GM12892 (cell line): ENCODE data around the gene KCTD17.

ENCODE experiments used
- POLR2A ChIP-seq: IDR thresholded peaks from 2 replicates; pipeline ENCODE4 v1.6.1; 2011; ENCODE audit warnings: low read depth, low read length, control low read depth
- POLR2AphosphoS5 ChIP-seq: IDR thresholded peaks from 2 replicates; pipeline ENCODE4 v1.6.1; 2011; ENCODE audit warnings: low read depth, low read length, control low read depth
- TAF1 ChIP-seq: IDR thresholded peaks from 2 replicates; pipeline ENCODE4 v1.6.1; 2011; ENCODE audit warnings: low read depth, mild to moderate bottlenecking, control low read depth, low read length, borderline replicate concordance

DNA sequence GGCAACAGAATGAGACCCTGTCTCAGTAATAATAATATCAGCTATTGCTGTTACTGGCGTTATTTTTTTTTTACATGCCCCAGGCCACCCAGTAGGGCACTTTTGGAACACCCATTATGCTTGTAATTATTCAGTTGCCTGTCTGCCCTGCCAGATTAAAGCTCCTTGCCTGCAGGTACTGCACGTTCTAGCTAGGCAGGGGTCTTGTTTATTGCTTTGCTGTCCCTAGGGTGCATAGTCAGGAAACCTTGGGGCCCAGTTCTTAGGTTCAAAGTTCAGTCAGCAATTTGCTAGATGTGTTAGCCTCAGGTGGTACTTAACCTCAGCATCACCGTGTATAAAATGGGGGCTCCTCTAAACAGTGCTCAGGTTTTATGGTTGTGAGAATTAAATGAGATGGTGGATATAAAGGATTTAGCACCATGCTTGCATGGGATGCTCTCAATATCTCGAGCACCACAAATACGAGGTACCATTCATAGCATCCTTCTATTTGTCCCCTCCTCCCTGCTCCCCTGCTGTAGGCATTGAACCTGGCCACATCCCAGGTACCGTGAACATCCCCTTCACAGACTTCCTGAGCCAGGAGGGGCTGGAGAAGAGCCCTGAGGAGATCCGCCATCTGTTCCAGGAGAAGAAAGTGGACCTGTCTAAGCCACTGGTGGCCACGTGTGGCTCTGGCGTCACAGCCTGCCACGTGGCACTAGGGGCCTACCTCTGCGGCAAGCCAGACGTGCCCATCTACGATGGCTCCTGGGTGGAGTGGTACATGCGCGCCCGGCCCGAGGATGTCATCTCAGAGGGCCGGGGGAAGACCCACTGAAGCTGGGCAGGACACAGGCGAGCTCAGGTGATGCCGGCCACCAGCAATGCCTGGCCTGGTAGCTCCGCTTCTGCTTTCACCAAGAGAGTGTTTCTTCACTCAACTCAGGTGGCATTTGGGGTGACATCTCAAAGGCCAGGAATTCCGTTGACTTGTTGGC, 22.6 kb upstream of the KCTD17 start:
- TF ChIP-seq POLR2A (no peak), TAF1 (no peak), POLR2AphosphoS5 (no peak)
